DOHH2 (cell line): Measurements from ENCODE around the gene IL20RB.

Experiments used
- H3F3A ChIP-seq: fragments of 200-600 bp; sonication (generic), shearing (Covaris generic); 2 replicates; pipeline ENCODE4 v1.6.0; 2016; ENCODE audit warnings: antibody characterized with exemption, mild to moderate bottlenecking; ENCODE audit not compliant: control insufficient read depth, insufficient read depth
- H3K27ac ChIP-seq: fragments of 200-600 bp; sonication (generic); 2 replicates; pipeline ENCODE4 v1.5.1; 2014; ENCODE audit warnings: low read depth, mild to moderate bottlenecking, low read length, moderate library complexity
- H3K27me3 ChIP-seq: fragments of 200-600 bp; sonication (generic); 2 replicates; pipeline ENCODE4 v1.6.1; 2014; ENCODE audit warnings: mild to moderate bottlenecking, low read length, mixed read lengths; ENCODE audit not compliant: control insufficient read depth
- H3K36me3 ChIP-seq: fragments of 200-600 bp; sonication (generic); 2 replicates; pipeline ENCODE4 v1.6.1; 2014; ENCODE audit warnings: mild to moderate bottlenecking, low read length, moderate library complexity, mixed read lengths; ENCODE audit not compliant: control insufficient read depth
- H3K4me1 ChIP-seq: fragments of 200-600 bp; sonication (generic); 2 replicates; pipeline ENCODE4 v1.6.1; 2014; ENCODE audit warnings: mild to moderate bottlenecking, low read length, mixed read lengths; ENCODE audit not compliant: control insufficient read depth
- H3K4me2 ChIP-seq: fragments of 200-600 bp; sonication (generic); 2 replicates; pipeline ENCODE4 v1.6.0; 2014; ENCODE audit warnings: mild to moderate bottlenecking, low read length, moderate library complexity
- H3K4me3 ChIP-seq: fragments of 200-600 bp; sonication (generic); 2 replicates; pipeline ENCODE4 v1.5.1; 2014; ENCODE audit warnings: mild to moderate bottlenecking, low read length, mixed read lengths
- H3K79me2 ChIP-seq: fragments of 200-600 bp; sonication (generic); 2 replicates; pipeline ENCODE4 v1.6.1; 2014; ENCODE audit warnings: mild to moderate bottlenecking, low read length, mixed read lengths; ENCODE audit not compliant: control insufficient read depth
- H3K9me2 ChIP-seq: fragments of 200-600 bp; sonication (generic); replicated peaks from 2 replicates; pipeline ENCODE4 v1.6.1; 2014; ENCODE audit warnings: mild to moderate bottlenecking, low read length, mixed read lengths; ENCODE audit not compliant: control insufficient read depth
- H3K9me3 ChIP-seq: fragments of 200-600 bp; sonication (generic); 2 replicates; pipeline ENCODE4 v1.6.1; 2014; ENCODE audit warnings: antibody characterized with exemption, low read length, mixed read lengths; ENCODE audit not compliant: control insufficient read depth, insufficient read depth
- H4K20me1 ChIP-seq: fragments of 200-600 bp; sonication (generic); 2 replicates; pipeline ENCODE4 v1.6.0; 2014; ENCODE audit warnings: low read depth, mild to moderate bottlenecking, antibody characterized with exemption, low read length, moderate library complexity; ENCODE audit not compliant: control insufficient read depth, insufficient read depth
- EZH2phosphoT487 ChIP-seq: fragments of 200-600 bp; sonication (generic); IDR thresholded peaks from 2 replicates; pipeline ENCODE4 v1.6.1; 2017; ENCODE audit warnings: borderline replicate concordance, mild to moderate bottlenecking, antibody characterized with exemption, low read length, moderate library complexity, mixed read lengths
- TF ChIP-seq, protein P1 (sequence below): fragments of 200-600 bp; sonication (generic); IDR thresholded peaks from one replicate; pipeline ENCODE4 v1.5.1; 2014; ENCODE audit warnings: antibody characterized with exemption, mild to moderate bottlenecking, low read depth, low read length; ENCODE audit not compliant: poor library complexity, severe bottlenecking

IL20RB gene

DNA sequence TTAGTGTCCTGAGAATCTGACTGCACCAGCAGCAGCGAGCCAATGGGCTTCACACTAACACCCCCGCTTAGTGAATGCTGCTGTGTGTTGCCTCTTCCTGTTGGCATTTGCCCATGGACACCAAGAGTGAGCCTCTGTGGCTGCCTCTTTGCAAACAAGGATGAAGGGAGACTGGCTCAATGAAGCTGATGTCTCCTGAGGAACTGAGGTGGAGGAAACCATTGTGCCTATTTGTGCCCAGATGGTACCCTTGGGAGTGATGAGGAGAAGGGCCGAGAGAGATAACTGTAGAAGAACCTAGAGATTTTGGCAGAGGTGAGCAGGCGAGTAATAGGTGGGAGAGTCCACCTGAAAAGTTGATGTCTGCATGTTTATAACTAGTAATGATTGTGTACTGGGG lies 51.2 kb downstream of the IL20RB start:
- no peaks in the 10 kb centered on the region for H3K36me3 ChIP-seq
- no peak overlapping the region for H3K4me3 ChIP-seq
- no peaks in the 10 kb centered on the region for H3K9me2 ChIP-seq
- H4K20me1 ChIP-seq: no peaks in the 10 kb centered on the region
- H3K27ac ChIP-seq: no peak overlapping the region
- no peak for TF ChIP-seq EZH2phosphoT487
- TF ChIP-seq, protein P1, sequence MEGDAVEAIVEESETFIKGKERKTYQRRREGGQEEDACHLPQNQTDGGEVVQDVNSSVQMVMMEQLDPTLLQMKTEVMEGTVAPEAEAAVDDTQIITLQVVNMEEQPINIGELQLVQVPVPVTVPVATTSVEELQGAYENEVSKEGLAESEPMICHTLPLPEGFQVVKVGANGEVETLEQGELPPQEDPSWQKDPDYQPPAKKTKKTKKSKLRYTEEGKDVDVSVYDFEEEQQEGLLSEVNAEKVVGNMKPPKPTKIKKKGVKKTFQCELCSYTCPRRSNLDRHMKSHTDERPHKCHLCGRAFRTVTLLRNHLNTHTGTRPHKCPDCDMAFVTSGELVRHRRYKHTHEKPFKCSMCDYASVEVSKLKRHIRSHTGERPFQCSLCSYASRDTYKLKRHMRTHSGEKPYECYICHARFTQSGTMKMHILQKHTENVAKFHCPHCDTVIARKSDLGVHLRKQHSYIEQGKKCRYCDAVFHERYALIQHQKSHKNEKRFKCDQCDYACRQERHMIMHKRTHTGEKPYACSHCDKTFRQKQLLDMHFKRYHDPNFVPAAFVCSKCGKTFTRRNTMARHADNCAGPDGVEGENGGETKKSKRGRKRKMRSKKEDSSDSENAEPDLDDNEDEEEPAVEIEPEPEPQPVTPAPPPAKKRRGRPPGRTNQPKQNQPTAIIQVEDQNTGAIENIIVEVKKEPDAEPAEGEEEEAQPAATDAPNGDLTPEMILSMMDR: no peak
- no peaks in the 10 kb centered on the region for H3K79me2 ChIP-seq
- H3F3A ChIP-seq: no peaks in the 10 kb centered on the region
- H3K27me3 ChIP-seq: no peaks in the 10 kb centered on the region
- H3K4me2 ChIP-seq: no peak overlapping the region
- H3K9me3 ChIP-seq: no peaks in the 10 kb centered on the region
- peaks cover 25% of the 10 kb centered on the region for H3K4me1 ChIP-seq

DNA sequence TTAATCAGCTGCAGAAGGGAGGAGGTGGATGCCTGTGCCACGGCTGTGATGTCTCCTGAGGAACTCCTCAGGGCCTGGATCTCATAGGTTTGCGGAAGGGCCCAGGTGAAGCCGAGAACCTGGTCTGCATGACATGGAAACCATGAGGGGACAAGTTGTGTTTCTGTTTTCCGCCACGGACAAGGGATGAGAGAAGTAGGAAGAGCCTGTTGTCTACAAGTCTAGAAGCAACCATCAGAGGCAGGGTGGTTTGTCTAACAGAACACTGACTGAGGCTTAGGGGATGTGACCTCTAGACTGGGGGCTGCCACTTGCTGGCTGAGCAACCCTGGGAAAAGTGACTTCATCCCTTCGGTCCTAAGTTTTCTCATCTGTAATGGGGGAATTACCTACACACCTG lies 52.4 kb downstream of the IL20RB start:
- H3K27me3 ChIP-seq: no peaks in the 10 kb centered on the region
- no peaks in the 10 kb centered on the region for H4K20me1 ChIP-seq
- H3K27ac ChIP-seq: no peak overlapping the region
- H3K4me1 ChIP-seq: peaks cover 31% of the 10 kb centered on the region
- H3K9me2 ChIP-seq: no peaks in the 10 kb centered on the region
- H3F3A ChIP-seq: no peaks in the 10 kb centered on the region
- H3K79me2 ChIP-seq: no peaks in the 10 kb centered on the region
- no peaks in the 10 kb centered on the region for H3K36me3 ChIP-seq
- no peaks in the 10 kb centered on the region for H3K9me3 ChIP-seq
- H3K4me3 ChIP-seq: no peak overlapping the region
- TF ChIP-seq, protein P1: no peak
- no peak for TF ChIP-seq EZH2phosphoT487
- no peak overlapping the region for H3K4me2 ChIP-seq

DNA sequence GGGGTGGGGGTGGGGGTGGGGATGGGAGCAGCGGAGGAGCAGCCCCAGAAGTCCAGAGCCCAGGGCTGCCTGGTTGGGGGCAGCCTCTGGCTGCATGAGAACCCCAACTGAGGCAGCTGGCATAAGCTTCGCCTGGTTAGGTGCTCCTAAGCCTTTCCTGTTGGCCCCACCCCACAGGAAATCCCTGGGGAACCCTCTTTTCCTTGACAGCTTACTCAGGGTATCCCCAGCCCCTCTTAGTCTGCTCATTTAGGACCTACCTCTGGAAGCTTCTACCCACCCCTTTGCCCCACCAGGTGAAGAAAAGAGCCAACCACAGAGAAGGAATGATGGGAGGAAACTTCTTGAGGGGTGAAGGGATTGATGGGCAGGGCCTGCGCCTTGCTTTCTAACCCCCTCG lies 53.4 kb downstream of the IL20RB start:
- no peak overlapping the region for H3K27ac ChIP-seq
- no peaks in the 10 kb centered on the region for H3K9me2 ChIP-seq
- H3K9me3 ChIP-seq: no peaks in the 10 kb centered on the region
- no peak for TF ChIP-seq EZH2phosphoT487
- TF ChIP-seq, protein P1: no peak
- no peaks in the 10 kb centered on the region for H4K20me1 ChIP-seq
- no peaks in the 10 kb centered on the region for H3K27me3 ChIP-seq
- H3K79me2 ChIP-seq: no peaks in the 10 kb centered on the region
- no peak overlapping the region for H3K4me3 ChIP-seq
- peaks cover 31% of the 10 kb centered on the region for H3K4me1 ChIP-seq
- no peaks in the 10 kb centered on the region for H3F3A ChIP-seq
- H3K4me2 ChIP-seq: no peak overlapping the region
- no peaks in the 10 kb centered on the region for H3K36me3 ChIP-seq

DNA sequence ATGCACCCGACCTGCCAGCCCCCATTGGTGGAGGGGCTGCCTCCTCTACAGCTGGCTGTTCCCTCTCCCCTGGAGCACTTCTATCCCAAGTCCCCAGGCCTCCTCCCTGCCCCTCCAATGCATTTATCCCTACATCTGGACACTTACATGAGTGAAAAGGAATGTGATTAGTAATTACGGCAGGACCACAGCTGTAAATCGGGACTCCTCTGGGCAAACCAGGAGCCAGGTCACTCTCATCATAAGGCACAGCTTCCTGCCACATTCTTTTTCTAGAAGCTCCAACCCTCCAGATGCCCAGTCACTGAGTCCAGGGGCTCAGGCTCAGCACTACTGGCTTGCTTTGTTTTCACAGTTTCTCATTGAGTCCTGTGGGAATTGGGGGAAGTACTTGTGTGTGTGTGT lies 54.3 kb downstream of the IL20RB start:
- Histone ChIP-seq H3K9me3 (no peaks in the 10 kb centered on the region), H3K4me3 (no peak overlapping the region), H3K36me3 (no peaks in the 10 kb centered on the region)

More for the DNA sequence above, 54.3 kb downstream of the IL20RB start:
- H3K9me2 ChIP-seq: no peaks in the 10 kb centered on the region
- H3K27ac ChIP-seq: no peak overlapping the region
- H3K27me3 ChIP-seq: no peaks in the 10 kb centered on the region
- H3K79me2 ChIP-seq: no peaks in the 10 kb centered on the region
- no peak overlapping the region for H3K4me2 ChIP-seq
- TF ChIP-seq EZH2phosphoT487: no peak
- TF ChIP-seq, protein P1: no peak
- H3K4me1 ChIP-seq: peaks cover 31% of the 10 kb centered on the region
- H3F3A ChIP-seq: no peaks in the 10 kb centered on the region
- H4K20me1 ChIP-seq: no peaks in the 10 kb centered on the region
